ENCODE data around the gene FAR2. TPM values are rescaled to one million over a fixed set of nuclear protein-coding genes. Genes with fewer than 3 reads are reported as not detected.

Gene FAR2
- total and polyA plus RNA-seq, 2 experiments from 2014 or later, result 2.1 to 3.6 TPM

DNA sequence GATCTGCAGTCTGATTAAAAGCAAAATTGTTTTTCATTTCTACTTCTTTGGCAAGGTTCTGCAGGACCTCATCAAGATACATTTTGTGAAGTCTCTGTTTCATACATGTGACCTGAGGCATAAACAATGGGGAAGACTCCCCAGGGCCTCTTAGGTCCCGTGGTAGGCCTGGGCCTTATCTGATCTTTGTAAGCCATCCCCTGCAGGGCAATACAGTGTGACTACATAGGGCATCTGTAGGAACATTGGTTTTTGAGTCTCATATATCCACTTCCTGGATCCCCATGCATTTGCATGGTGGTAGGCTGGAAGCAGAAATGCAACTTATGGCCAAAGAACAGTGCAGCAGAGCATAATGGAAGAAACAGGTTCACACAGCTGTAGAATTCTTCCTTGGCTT lies 6.0 kb downstream of the FAR2 start:
- in situ Hi-C loops (cut with MboI), result no loop called here
- Histone ChIP-seq H3K4me3 (no peak overlapping the region), H2AFZ (no peak overlapping the region), H3K9ac (no peak overlapping the region), H3F3A (ENCODE audit: insufficient read depth) (peaks cover 24% of the 10 kb centered on the region; the same call in 1 of the 2 replicates), H3K4me2 (ENCODE audit: unreplicated experiment) (no peak overlapping the region), H4K20me1 (ENCODE audit: insufficient read depth) (no peaks in the 10 kb centered on the region), H3K79me2 (ENCODE audit: insufficient read depth) (no peaks in the 10 kb centered on the region), H3K9me3 (ENCODE audit: low read depth) (no peaks in the 10 kb centered on the region), H3K27me3 (replicated peaks; ENCODE audit: insufficient read depth) (no peaks in the 10 kb centered on the region), H3K27ac (no peak overlapping the region), H3K4me1 (ENCODE audit: insufficient read depth) (peaks cover 9% of the 10 kb centered on the region; the same call in 1 of the 2 replicates), H3K9me2 (ENCODE audit: insufficient read depth) (no peaks in the 10 kb centered on the region), H3K36me3 (ENCODE audit: low read depth) (no peaks in the 10 kb centered on the region)
- WGBS, 2 experiments (ENCODE audit: low coverage in 1 of 2, low lambda C conversion rate in 2 of 2, missing lambda C conversion rate in 2 of 2), result 85 to 87% methylated on average over 1 of the region's 1 CpG
- DNase-seq, result no peak
- no peak for TF ChIP-seq EZH2 (IDR thresholded peaks at IDR 0.05; ENCODE audit: insufficient read depth, poor library complexity, severe bottlenecking)
- TF ChIP-seq EZH2phosphoT487 (IDR thresholded peaks at IDR 0.05; ENCODE audit: insufficient read depth, low read depth), result no peak

DNA sequence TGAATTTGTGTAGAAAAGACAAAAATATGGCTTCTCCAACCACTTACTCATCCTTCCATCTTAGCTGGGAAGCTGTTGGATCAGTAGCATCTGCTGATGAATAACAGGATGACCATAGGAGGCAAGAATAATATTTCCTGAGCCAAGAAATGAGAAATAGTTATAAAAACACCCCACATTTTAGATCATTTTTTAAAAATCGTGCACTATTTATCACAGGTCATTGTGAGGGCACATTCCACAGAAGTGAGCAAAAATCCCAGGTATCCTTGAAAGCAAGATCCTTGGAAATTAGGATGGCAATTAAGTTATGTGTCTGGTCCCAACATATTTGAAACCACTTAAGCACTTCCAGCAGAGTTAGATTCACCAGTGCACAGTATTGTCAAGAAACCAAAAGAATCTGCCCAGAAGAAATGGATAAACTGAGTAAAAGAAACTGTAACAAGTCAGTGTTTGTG lies 8.4 kb downstream of the FAR2 start:
- no peak overlapping the region for H3K4me3 ChIP-seq
- H3K36me3 ChIP-seq (ENCODE audit: low read depth), result no peaks in the 10 kb centered on the region
- H4K20me1 ChIP-seq (ENCODE audit: insufficient read depth), result no peaks in the 10 kb centered on the region
- H2AFZ ChIP-seq, result peak overlapping the region; percentile 44; the same call in 1 of the 2 replicates
- no peak for TF ChIP-seq EZH2 (IDR thresholded peaks at IDR 0.05; ENCODE audit: insufficient read depth, poor library complexity, severe bottlenecking)
- TF ChIP-seq EZH2phosphoT487 (IDR thresholded peaks at IDR 0.05; ENCODE audit: insufficient read depth, low read depth), result no peak
- H3K79me2 ChIP-seq (ENCODE audit: insufficient read depth), result no peaks in the 10 kb centered on the region
- peak; percentile 71 for DNase-seq
- H3F3A ChIP-seq (ENCODE audit: insufficient read depth), result peaks cover 9% of the 10 kb centered on the region; the same call in 1 of the 2 replicates
- no peak overlapping the region for H3K4me2 ChIP-seq (ENCODE audit: unreplicated experiment)
- in situ Hi-C loops (cut with MboI), result no loop called here
- H3K9ac ChIP-seq, result no peak overlapping the region
- peaks cover 9% of the 10 kb centered on the region; the same call in 1 of the 2 replicates for H3K4me1 ChIP-seq (ENCODE audit: insufficient read depth)
- WGBS, 2 experiments (ENCODE audit: low coverage in 1 of 2, low lambda C conversion rate in 2 of 2, missing lambda C conversion rate in 2 of 2), result 0% methylated on average over 1 of the region's 1 CpG
- H3K9me2 ChIP-seq (ENCODE audit: insufficient read depth), result no peaks in the 10 kb centered on the region
- 0 out of 2 replicates have a peak overlapping the region, but pooled peaks have one; percentile 18 for H3K27ac ChIP-seq
- no peaks in the 10 kb centered on the region for H3K9me3 ChIP-seq (ENCODE audit: low read depth)
- no peaks in the 10 kb centered on the region for H3K27me3 ChIP-seq (replicated peaks; ENCODE audit: insufficient read depth)

DNA sequence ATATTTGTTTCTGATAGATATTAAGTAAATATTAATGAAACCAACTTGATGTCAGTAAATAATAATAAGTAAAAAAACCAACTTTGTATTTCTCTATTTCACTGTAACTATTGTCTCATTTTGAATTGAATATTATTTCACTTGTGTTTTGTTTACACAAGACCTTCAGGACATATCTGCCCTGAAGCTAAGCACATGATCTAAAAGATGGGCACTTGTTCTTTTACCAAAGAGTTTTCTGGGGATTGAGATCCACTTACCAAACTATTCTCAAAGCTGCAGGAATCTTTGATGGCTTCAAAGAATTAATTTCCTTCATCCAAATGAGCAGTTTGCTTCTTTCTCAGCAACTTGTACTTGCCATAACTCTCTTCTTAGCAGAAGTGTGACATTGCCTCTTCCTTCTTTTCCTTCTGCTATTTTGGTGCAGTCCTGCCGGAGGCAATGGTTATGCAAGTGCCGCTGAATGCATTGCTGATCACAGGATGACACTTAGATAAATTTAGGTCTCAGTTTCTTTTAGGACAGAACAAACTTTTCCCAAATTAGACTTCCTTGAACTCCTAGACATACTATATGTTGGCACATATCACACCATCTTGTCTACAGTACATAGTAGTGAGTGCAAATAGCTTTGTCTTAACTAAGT lies 9.2 kb downstream of the FAR2 start:
- in situ Hi-C loops (cut with MboI), result no loop called here
- DNase-seq, result no peak

DNA sequence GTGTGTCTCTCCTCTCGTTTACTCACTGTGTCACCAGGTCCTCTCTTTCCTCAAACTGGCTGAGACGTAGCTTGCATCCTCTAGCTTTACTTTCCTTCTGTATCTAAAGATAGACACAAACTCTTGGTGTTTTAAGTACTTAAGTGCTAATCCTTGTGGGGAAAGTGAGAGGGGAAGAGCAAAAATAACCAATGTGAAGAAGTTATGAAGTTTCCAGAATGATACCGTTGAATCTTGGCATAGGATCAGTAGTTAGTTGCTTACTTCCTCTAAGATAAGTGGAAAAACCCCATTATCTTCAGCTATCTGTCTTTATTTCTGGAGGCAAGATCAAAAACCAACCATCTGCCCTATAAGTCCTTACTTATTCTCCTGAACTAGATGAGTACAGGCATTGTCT lies 10.6 kb downstream of the FAR2 start:
- no peak for TF ChIP-seq EZH2 (IDR thresholded peaks at IDR 0.05; ENCODE audit: insufficient read depth, poor library complexity, severe bottlenecking)
- TF ChIP-seq EZH2phosphoT487 (IDR thresholded peaks at IDR 0.05; ENCODE audit: insufficient read depth, low read depth), result no peak
- H3K9me2 ChIP-seq (ENCODE audit: insufficient read depth), result no peaks in the 10 kb centered on the region
- H3K36me3 ChIP-seq (ENCODE audit: low read depth), result no peaks in the 10 kb centered on the region
- H3K4me1 ChIP-seq (ENCODE audit: insufficient read depth), result peaks cover 12% of the 10 kb centered on the region
- H3K27me3 ChIP-seq (replicated peaks; ENCODE audit: insufficient read depth), result no peaks in the 10 kb centered on the region
- no peak overlapping the region for H3K27ac ChIP-seq
- no peak overlapping the region for H3K4me2 ChIP-seq (ENCODE audit: unreplicated experiment)
- H4K20me1 ChIP-seq (ENCODE audit: insufficient read depth), result no peaks in the 10 kb centered on the region
- in situ Hi-C loops (cut with MboI), result no loop called here
- peaks cover 9% of the 10 kb centered on the region; the same call in 1 of the 2 replicates for H3F3A ChIP-seq (ENCODE audit: insufficient read depth)
- no peak for DNase-seq
- 88 to 91% methylated on average over 3 of the region's 3 CpGs for WGBS, 2 experiments (ENCODE audit: low coverage in 1 of 2, low lambda C conversion rate in 2 of 2, missing lambda C conversion rate in 2 of 2)
- no peaks in the 10 kb centered on the region for H3K79me2 ChIP-seq (ENCODE audit: insufficient read depth)
- H3K4me3 ChIP-seq, result no peak overlapping the region
- H3K9ac ChIP-seq, result no peak overlapping the region
- H3K9me3 ChIP-seq (ENCODE audit: low read depth), result no peaks in the 10 kb centered on the region
- H2AFZ ChIP-seq, result no peak overlapping the region

More for the DNA sequence above, 9.2 kb downstream of the FAR2 start:
- Histone ChIP-seq H3K27ac (no peak overlapping the region), H3K9ac (no peak overlapping the region), H3K27me3 (replicated peaks; ENCODE audit: insufficient read depth) (no peaks in the 10 kb centered on the region), H3K9me2 (ENCODE audit: insufficient read depth) (no peaks in the 10 kb centered on the region), H4K20me1 (ENCODE audit: insufficient read depth) (no peaks in the 10 kb centered on the region), H3F3A (ENCODE audit: insufficient read depth) (peaks cover 9% of the 10 kb centered on the region; the same call in 1 of the 2 replicates), H3K36me3 (ENCODE audit: low read depth) (no peaks in the 10 kb centered on the region), H3K4me2 (ENCODE audit: unreplicated experiment) (no peak overlapping the region), H2AFZ (no peak overlapping the region), H3K4me1 (ENCODE audit: insufficient read depth) (peaks cover 9% of the 10 kb centered on the region; the same call in 1 of the 2 replicates), H3K79me2 (ENCODE audit: insufficient read depth) (no peaks in the 10 kb centered on the region), H3K9me3 (ENCODE audit: low read depth) (no peaks in the 10 kb centered on the region), H3K4me3 (no peak overlapping the region)
- 94 to 96% methylated on average over 2 of the region's 2 CpGs for WGBS, 2 experiments (ENCODE audit: low coverage in 1 of 2, low lambda C conversion rate in 2 of 2, missing lambda C conversion rate in 2 of 2)
- no peak for TF ChIP-seq EZH2phosphoT487 (IDR thresholded peaks at IDR 0.05; ENCODE audit: insufficient read depth, low read depth)
